NT2/D1 (cell line): ENCODE measurements around the gene VAV2.

Source experiments
- YY1 ChIP-seq: IDR thresholded peaks from 2 replicates; pipeline ENCODE4 v1.6.1; 2011; ENCODE audit not compliant: insufficient read length, insufficient read depth
- ZNF274 ChIP-seq: IDR thresholded peaks from 2 replicates; pipeline ENCODE4 v1.6.1; 2011; ENCODE audit warnings: mild to moderate bottlenecking, low read depth, low read length

GRCh38 chr9:133919253-133920115 is 72.6 kb downstream of the VAV2 start:
- TF ChIP-seq ZNF274 (no peak), YY1 (no peak)
